ENCODE data around the gene HEPH. TPM values are rescaled to one million over a fixed set of nuclear protein-coding genes. Genes with fewer than 3 reads are reported as not detected.
"Not testable (repeated sequence)": the region's sequence is repeated elsewhere in the genome, so short reads cannot be mapped to it uniquely, and the experiment has no call there.

HEPH gene
- total RNA-seq: 4.1 and 8.3 TPM in 2 replicates

DNA sequence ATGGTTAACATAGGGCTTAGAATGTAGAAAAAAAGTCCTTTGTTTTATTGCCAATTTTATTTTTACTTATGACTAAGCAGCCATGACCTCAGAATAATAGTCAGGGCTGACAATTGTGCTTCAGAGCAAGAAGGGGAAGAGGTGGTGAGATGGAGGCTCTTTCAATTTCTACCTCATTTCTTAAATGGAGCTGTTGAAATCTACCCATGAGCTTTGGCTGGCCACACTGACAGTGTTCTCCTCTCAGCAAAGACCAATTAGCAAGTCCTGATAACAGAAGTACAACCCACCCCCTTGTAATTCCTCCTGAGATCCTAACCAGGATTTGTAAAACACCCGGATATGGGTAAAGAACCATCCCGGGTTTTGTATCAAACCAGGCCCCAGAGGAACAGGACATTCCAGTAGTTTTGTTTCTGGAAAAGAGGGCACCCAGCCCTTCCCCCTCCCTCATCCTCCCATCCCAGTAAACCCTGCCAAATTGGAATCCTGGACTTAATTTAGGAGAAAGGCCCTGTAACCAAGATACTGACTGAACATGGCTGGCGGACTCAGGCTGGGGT, at the start of gene HEPH:
TSS of gene HEPH (plus strand) at position 399 of the 563 bp plus-strand sequence. CDS start 6,324 bp downstream, outside the sequence.
- DNase-seq (ENCODE audit: low read depth in 2 of 2): no peak

GRCh38 chrX:66118722-66119121, 45.3 kb upstream of the HEPH start:
- DNase-seq (ENCODE audit: low read depth in 2 of 2): not testable (repeated sequence)

GRCh38 chrX:66121354-66121753, 42.7 kb upstream of the HEPH start:
- DNase-seq (ENCODE audit: low read depth in 2 of 2): not testable (repeated sequence)

- DNase-seq (ENCODE audit: low read depth in 2 of 2): no peak
These were observed 37.4 kb upstream of the HEPH start for GRCh38 chrX:66126662-66127061.

- DNase-seq (ENCODE audit: low read depth in 2 of 2): no peak
These were observed 33.6 kb upstream of the HEPH start for GRCh38 chrX:66130469-66130868.

DNA sequence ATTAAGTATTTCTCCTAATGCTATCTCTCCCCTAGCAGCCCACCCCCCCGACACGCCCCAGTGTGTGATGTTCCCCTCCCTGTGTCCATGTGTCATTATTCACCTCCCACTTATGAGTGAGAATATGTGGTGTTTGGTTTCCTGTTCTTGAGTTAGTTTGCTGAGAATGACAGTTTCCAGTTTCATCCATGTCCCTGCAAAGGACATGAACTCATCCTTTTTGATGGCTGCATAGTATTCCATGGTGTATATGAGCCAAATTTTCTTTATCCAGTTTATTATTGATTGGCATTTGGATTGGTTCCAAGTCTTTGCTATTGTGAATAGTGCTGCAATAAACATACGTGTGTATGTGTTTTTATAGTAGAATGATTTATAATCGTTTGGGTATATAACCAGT, 28.8 kb upstream of the HEPH start:
- not testable (repeated sequence) for DNase-seq (ENCODE audit: low read depth in 2 of 2)

DNA sequence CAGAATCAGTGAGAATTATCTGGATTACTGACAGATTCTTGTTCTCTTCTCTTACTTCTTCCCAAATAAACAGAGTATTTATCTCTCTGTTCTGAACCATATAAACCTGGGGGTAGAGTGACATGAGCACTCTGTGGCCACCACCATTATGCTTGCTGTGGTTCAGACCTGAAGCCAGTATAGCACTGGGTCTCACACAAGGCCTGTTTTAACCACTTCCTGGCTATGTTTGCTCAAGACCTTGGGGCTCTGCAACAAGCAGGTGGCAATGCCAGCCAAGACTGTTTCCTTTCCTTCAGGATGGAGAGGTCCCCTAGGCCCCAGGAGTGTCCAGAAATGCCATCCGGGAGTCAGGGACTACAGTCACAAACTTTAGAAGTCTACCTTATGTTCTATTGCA, 21.7 kb upstream of the HEPH start:
- DNase-seq (ENCODE audit: low read depth in 2 of 2): no peak

DNA sequence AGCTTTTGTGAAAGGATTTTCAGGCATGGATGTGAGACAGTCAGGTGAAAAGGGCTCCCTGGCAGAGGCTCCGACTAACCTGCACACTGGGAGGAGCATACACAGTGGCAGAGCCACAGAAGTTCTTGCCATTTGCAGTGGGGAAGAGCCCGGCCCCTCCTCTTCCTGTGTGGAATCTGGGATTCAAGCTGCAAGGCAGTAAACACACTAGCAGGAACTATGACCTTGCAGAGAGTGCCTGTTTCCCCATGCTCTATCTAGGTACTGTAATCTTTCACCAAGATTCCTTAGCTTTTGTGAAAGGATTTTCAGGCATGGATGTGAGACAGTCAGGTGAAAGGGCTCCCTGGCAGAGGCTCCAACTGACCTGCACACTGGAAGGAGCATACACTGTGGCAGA, 19.8 kb upstream of the HEPH start:
- DNase-seq (ENCODE audit: low read depth in 2 of 2): no peak

GRCh38 chrX:66149519-66149918, 14.5 kb upstream of the HEPH start:
- DNase-seq (ENCODE audit: low read depth in 2 of 2): no peak

- DNase-seq (ENCODE audit: low read depth in 2 of 2): no peak
These were observed 13.9 kb upstream of the HEPH start for GRCh38 chrX:66150163-66150562.

DNA sequence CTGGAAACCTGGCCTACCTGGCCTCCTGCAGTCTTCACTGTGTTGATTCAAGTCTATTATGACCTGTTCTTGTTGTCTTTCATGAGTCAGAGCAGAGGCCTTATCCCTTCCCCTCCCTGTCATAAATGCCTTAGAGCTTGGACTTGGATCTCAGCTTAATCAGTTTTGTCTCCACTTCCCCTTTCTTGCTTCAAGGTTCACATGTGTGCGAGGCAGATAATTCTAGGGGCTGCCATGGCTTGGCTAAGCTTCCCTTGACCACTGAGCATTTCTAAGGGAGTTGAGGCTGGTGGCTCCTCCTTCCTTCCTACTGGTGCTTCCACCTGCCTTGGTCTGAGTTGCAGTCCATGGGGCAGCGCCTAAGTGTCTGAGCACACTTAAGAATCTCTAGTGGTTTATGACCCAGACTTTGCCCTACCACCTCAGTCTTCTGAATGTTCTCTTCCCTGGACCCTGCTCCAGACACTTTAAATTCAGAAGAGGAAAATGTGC, 1.7 kb upstream of the HEPH start:
- DNase-seq (ENCODE audit: low read depth in 2 of 2): no peak

- DNase-seq (ENCODE audit: low read depth in 2 of 2): no peak
These were observed 600 bp upstream of the HEPH start for GRCh38 chrX:66163447-66163846.

- no peak for DNase-seq (ENCODE audit: low read depth in 2 of 2)
These were observed 423 bp downstream of the HEPH start for GRCh38 chrX:66164470-66164869.

GRCh38 chrX:66164931-66165330, 884 bp downstream of the HEPH start:
- DNase-seq (ENCODE audit: low read depth in 2 of 2): no peak

- no peak for DNase-seq (ENCODE audit: low read depth in 2 of 2)
These were observed 2.6 kb downstream of the HEPH start for GRCh38 chrX:66166671-66167070.

- no peak for DNase-seq (ENCODE audit: low read depth in 2 of 2)
These were observed 3.4 kb downstream of the HEPH start for GRCh38 chrX:66167431-66167830.

- no peak for DNase-seq (ENCODE audit: low read depth in 2 of 2)
These were observed 12.1 kb downstream of the HEPH start for GRCh38 chrX:66176134-66176533.

DNA sequence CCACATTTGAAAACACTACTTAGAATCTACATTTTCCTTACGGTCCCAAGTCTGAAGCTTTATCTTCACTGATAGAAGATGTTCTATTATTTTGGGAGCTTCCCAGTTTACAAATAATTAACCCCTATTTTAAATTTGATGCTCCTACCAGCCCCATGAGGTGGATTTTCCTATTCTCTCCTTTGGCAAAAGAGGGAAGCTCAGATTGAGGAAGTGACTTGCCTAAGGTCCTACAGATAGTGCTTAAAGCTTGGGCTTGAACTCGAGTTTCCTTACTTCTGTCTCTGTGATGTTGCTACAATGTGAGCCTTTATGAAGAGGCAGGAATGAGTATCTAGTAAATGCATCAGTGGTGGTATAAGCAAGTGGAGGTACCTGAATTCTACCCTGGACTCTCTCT, 27.5 kb downstream of the HEPH start:
- no peak for DNase-seq (ENCODE audit: low read depth in 2 of 2)

DNA sequence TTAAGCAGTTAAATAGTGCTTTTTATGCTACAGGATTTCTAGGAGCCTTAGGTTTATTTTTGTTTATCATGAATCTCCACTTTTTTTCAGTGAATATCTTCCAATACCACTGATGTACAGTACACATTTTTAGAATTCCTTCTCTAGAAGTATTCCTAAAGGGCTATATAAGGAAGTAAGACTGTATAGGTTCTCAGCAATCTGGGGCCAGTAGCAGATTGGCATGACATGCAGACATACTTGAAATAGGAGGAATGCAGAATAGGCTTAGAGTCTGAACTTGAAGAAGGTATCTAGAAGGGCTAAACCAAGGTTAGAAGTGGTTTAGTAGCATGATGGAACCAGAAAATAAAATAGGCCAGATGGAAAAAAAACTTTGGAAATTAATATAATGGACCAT, 29.8 kb downstream of the HEPH start:
- DNase-seq (ENCODE audit: low read depth in 2 of 2): no peak

DNA sequence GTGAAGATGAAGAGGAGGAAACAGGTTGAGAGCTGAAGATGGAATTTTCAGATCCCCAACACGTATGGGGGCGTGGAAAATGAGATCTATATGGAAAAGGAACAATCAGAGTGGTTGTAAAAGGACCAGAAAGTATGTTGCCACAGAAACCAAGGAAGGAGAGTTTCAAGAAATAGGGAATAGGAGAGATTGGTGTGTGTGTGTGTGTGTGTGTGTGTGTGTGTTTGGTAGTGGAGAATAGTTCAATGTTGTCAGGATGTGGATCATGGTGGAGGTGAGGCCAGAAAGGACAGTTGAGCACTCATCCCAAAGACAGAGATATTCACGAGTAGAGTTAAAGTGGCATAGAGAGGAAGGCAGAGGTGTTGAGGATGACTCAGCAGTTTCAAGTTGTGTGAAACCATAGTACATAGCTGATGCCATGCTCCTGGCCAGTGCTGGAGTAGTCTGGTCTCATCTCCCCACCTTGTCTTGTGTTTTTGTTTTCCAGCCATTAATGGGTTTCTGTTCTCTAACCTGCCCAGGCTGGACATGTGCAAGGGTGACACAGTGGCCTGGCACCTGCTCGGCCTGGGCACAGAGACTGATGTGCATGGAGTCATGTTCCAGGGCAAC, 36.1 kb downstream of the HEPH start:
- DNase-seq (ENCODE audit: low read depth in 2 of 2): no peak

DNA sequence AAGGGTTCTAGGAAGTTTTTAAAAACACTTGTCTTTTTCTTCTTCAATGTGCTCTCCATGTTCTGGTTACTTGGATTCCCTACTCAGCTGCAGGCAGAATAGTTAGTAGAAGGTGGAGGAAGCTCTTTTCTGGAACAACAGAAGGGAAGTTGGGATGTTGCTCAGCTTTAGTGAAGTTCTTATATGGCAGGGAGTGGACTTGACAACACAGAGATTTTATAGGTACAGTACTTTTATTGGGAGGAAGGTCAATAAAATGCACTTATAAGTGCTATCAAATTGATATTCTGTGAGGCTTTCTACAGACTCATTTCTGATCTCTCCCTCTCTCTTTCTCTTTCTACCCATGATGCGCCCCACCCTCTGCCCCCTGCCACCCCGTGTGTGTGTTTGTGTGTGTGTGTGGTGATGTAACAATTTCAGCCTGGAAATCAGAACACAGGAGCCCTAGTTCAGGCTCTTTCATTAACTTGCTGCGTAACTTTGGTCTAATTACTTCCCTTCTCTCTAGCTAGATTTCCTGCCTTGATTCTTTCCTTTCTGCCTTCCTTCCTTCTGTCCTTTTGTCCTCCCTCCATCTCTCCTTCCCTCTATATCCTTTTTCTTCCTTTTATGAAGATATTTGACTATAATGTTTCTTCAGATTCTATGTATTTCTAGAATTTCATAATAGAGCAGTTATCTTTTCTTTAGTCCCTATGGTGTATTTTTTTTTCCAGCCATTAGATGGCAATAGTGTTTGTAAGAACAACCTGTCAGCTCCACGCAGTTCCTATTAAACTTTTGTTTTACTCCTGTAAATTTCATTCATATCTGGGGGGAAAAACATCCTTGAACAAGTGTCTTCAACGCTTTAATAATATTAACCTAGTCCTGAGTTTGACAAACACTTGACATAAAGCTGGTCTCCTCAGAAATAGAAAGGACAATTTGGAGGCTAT, 37.1 kb downstream of the HEPH start:
- peak in 1 of 2 donors; percentile 0 for DNase-seq (ENCODE audit: low read depth in 2 of 2)

DNA sequence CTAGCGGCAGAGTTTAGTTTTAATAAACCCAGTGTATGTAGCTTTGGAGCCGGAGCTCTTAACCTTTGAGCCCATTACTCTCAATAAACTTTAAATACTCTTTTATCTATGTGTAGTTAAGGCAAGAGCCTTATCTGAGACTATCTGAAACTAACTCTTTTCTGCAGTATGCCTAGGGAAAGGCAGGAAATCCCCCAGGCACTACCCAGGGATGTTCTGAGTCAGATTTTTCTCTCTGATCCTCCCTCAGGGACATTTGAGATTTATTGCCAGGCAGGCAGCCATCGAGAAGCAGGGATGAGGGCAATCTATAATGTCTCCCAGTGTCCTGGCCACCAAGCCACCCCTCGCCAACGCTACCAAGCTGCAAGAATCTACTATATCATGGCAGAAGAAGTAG, 39.1 kb downstream of the HEPH start:
- no peak for DNase-seq (ENCODE audit: low read depth in 2 of 2)

Data from dermis microvascular lymphatic vessel endothelial cell (primary cell).